GM21390 (cell line): ENCODE measurements around the gene MARCHF6.
A peak's percentile ranks its signal among the peaks of the same experiment; 100 is the strongest.
"Not testable (repeated sequence)": the region's sequence is repeated elsewhere in the genome, so short reads cannot be mapped to it uniquely, and the experiment has no call there.

ENCODE experiments used
- ATAC-seq: cut with Tn5 transposase; IDR thresholded peaks from one replicate; pipeline ENCODE4 v1.9.1; 2021; ENCODE audit not compliant: unreplicated experiment

The MARCHF6 gene

DNA sequence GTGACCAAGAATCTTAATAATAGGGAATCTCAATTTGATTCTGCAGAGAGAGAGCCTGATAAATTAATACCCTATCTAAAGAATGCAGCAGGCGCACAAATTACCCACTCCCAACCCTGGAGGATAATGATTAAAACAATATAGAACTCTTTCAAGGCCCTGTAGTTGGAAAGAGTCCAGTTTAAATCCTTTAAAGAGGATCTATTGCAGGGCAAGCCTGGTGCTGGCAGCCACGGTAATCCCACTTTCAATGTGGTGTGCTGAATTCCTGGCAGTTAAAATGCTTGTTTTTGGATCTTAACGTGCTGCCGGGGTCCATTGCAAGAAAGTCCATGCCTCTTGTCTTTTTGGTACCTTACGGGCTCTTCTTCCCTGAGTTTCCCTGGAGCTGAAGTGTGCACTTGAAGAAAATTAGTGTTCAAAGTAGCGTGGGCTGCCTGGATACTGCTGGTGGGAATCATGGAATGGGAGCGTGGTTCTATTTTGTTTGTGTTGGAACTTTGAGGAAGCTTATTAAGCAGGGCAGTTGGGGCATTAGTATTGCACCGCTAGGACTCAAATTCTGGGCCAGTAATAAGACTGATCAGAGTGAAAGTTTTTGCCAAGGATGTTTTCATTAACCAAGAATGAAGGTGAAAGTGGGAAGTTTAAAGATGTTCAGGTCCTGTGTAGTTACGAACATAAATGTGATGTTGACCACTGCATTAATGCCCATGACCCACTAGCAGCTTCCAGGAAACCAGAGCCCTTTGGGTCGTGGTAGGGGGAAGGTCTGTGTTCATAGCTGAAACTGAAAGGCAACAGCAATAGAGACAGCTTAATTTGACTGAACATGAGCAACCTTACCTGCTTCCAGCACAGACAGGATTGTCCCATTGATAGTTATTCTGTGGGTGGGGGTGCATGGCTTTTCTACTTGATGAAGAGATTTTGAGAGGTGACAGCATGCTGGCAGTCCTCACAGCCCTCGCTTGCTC, 20.8 kb downstream of the MARCHF6 start:
- no peak for ATAC-seq

DNA sequence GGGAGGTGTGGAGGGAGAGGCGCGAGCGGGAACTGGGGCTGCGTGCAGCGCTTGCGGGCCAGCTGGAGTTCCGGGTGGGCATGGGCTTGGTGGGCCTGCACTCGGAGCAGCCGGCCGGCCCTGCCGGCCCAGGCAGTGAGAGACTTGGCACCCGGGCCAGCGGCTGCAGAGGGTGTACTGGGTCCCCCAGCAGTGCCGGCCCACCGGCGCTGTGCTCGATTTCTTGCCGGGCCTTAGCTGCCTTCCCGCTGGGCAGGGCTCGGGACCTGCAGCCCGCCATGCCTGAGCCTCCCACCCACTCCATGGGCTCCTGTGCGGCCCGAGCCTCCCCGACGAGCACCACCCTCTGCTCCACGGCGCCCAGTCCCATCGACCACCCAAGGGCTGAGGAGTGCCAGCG, 21.7 kb downstream of the MARCHF6 start:
- not testable (repeated sequence) for ATAC-seq

- no peak for ATAC-seq
These were observed 23.0 kb downstream of the MARCHF6 start for GRCh38 chr5:10376544-10376943.

DNA sequence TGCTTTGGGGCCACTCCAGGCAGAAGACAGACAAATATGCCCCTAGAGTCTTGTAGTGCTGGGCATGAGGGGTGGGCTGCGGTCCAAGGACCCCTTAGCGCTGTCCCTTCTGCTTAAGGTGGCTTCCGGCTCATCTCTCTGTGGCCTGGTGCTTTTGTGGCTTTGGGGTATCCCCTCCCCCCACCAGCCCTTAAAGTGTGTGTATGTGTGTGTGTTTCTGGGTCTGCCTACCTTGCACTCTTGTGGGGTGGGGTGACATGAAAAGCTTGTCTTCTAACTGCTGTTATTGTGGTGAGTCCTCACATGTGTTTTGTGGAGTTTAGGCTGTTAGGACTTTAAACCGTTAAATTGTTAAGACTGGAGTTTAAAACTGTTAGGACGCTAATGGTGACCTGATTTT, 23.6 kb downstream of the MARCHF6 start:
- no peak for ATAC-seq

GRCh38 chr5:10381803-10382202, 28.3 kb downstream of the MARCHF6 start:
- no peak for ATAC-seq

GRCh38 chr5:10384483-10384882, 31.0 kb downstream of the MARCHF6 start:
- ATAC-seq, result no peak

DNA sequence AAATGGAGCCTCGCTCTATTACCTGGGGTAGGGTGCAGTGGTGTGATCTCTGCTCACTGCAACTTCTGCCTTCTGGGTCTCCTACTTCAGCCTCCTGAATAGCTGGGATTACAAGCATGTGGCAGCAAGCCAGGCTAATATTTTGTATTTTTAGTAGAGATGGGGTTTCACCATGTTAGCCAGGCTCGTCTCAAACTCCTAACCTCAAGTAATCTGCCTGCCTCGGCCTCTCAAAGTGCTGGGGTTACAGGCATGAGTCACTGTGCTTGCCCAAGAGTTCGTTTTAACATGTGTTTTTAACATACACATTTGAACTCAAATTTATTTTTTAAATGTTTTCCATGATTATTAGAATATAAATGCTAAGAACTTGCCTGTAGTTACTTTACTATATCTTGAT, 34.2 kb downstream of the MARCHF6 start:
- no peak for ATAC-seq

DNA sequence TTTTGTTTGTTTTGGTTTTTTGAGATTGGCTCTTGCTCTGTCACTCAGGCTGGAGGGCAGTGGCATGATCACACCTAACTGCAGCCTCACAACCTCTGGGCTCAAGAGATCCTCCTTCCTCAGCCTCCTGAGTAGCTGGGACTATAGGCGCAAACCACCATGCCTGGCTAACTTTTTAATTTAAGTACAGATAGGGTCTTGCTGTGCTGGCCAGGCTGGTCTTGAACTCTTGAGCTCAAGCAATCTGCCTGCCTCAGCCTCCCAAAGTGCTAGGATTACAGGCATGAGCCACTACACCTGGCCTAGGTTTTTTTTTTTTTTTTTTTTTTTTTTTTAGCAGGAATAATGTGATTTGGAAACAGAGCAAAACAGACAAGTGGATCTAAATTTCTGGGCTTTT, 37.6 kb downstream of the MARCHF6 start:
- no peak for ATAC-seq

- ATAC-seq, result not testable (repeated sequence)
These were observed 39.3 kb downstream of the MARCHF6 start for GRCh38 chr5:10392567-10393328.

DNA sequence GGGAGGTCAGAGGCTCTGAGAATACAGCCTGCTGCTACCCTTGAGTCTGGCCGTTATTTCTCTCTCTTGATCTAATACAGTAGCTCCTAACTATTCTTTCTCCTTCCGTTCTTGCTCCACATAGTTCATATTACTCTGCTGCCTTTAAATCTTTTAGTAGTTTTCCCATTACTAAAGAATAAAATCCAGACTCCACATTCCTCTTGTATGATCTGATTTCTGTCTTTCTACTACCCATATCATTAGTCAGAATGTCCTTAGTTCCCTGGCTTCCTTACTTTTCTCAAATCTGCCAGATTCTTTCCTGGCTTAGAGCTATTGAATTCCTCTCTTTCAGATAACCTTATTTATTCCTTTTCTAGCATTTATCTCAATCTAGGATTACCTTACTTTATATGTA, 40.0 kb downstream of the MARCHF6 start:
- ATAC-seq, result no peak

GRCh38 chr5:10396552-10396951, 43.1 kb downstream of the MARCHF6 start:
- ATAC-seq, result no peak

GRCh38 chr5:10399839-10400238, 46.3 kb downstream of the MARCHF6 start:
- ATAC-seq, result no peak

GRCh38 chr5:10400411-10400810, 46.9 kb downstream of the MARCHF6 start:
- no peak for ATAC-seq

DNA sequence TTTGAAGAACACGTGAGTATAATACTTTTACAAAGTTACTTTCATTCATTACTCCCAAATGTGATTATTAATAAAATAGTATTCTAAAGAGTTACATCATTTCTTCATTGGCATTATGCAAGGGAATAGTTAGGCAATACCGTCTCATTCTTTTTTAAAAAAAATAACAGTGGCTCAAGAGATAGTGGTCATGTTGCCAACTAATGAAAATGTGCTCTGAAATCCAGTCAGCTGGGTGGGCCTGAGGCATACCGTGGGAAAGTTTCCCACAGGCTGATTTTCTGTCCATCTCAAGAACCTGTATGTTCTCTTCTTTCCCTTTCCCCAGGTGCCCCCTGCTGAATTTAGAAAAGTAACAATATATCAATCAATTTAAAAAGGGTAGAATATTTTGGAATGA, 47.3 kb downstream of the MARCHF6 start:
- ATAC-seq, result no peak

DNA sequence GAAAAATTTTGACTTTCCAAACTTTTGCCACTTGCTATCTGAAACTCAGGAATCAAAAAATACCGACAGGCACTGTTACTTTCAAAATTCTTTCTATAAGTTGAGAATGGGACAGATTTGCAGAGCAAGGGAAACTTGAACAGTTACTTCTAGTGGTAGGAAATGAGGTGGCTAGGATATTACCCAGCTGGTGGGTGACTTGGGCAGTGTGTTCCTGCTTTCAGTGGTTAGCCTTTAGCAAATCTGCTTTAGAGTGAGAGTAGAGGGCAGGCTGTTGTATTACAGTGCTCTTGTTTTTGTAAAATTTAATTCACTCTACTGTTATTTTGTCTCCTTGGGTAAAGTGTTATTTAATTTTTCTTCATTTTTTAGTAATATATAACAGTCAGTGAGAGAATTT, 48.0 kb downstream of the MARCHF6 start:
- ATAC-seq, result peak; percentile 86
